Small intestine (tissue), 7 donors: ENCODE data around the gene EGFL7. TPM values are rescaled to one million over a fixed set of nuclear protein-coding genes. Genes with fewer than 3 reads are reported as not detected.

ENCODE experiments used
- DNase-seq, 2 donors: peaks; one replicate each; pipeline versions ENCODE4 v3.0.0 to v3.0.0-alpha.2; 2013
- FAIRE-seq: peaks from 2 replicates; lab custom pipeline; 2012; peaks lifted over from hg19 to GRCh38; lab: Jason Lieb, UNC
- H3K27ac ChIP-seq, 3 donors: one replicate each; pipeline ENCODE4 v1.5.1; 2013; ENCODE audit warnings: low read length in 2 of 3, mild to moderate bottlenecking in 2 of 3, control low read depth in 1 of 3, inconsistent platforms in 1 of 3, low read depth in 1 of 3, moderate library complexity in 1 of 3
- H3K27me3 ChIP-seq, 3 donors: one replicate each; pipeline ENCODE4 v1.6.1; 2013; ENCODE audit warnings: low read length in 3 of 3, inconsistent platforms in 1 of 3; ENCODE audit not compliant: control insufficient read depth in 3 of 3, insufficient read depth in 3 of 3
- H3K36me3 ChIP-seq, 3 donors: one replicate each; pipeline ENCODE4 v1.6.1; 2013; ENCODE audit warnings: low read length in 3 of 3, inconsistent platforms in 1 of 3, low read depth in 1 of 3, mild to moderate bottlenecking in 1 of 3, moderate library complexity in 1 of 3; ENCODE audit not compliant: control insufficient read depth in 3 of 3, insufficient read depth in 2 of 3
- H3K4me1 ChIP-seq, 3 donors: one replicate each; pipeline ENCODE4 v1.6.1; 2013; ENCODE audit warnings: low read length in 2 of 3, inconsistent platforms in 1 of 3, low read depth in 1 of 3, mild to moderate bottlenecking in 1 of 3, moderate library complexity in 1 of 3; ENCODE audit not compliant: control insufficient read depth in 3 of 3, insufficient read depth in 2 of 3
- H3K4me3 ChIP-seq, 3 donors: one replicate each; pipeline ENCODE4 v1.5.1; 2013; ENCODE audit warnings: low read length in 3 of 3, control low read depth in 1 of 3, inconsistent platforms in 1 of 3, low read depth in 1 of 3, mild to moderate bottlenecking in 1 of 3, moderate library complexity in 1 of 3
- H3K9me3 ChIP-seq, 2 donors: one replicate each; pipeline ENCODE4 v1.6.1; 2013; ENCODE audit warnings: low read depth in 1 of 2, low read length in 1 of 2; ENCODE audit not compliant: control insufficient read depth in 2 of 2, insufficient read depth in 1 of 2
- WGBS, 3 donors: extraction: QIAGEN DNeasy Blood & Tissue Kit; methylation state at CpG; one replicate each; pipeline ENCODE4 v1.1.7; 2013; 5-methylcytosine and 5-hydroxymethylcytosine counted together
- polyA plus RNA-seq, 4 donors: library from polyadenylated mRNA; stranded (reverse) in 3 of 4; unstranded in 1 of 4; fragments of 200-250 nt in 3 of 4; fragments of 120-200 nt in 1 of 4; gene quantifications; one replicate each; pipeline versions ENCODE4 v1.2.1 to v1.2.3, GENCODE V29; 2013
- donor health status: healthy with polysubstance abuse.
- donor health status: control.
- donor health status: control.
- donor health status: Bipolar disorder and iron deficiency.
- donor health status: healthy.

Gene EGFL7
- polyA plus RNA-seq, 4 donors, result 15.4 to 114 (median 34.6) TPM

DNA sequence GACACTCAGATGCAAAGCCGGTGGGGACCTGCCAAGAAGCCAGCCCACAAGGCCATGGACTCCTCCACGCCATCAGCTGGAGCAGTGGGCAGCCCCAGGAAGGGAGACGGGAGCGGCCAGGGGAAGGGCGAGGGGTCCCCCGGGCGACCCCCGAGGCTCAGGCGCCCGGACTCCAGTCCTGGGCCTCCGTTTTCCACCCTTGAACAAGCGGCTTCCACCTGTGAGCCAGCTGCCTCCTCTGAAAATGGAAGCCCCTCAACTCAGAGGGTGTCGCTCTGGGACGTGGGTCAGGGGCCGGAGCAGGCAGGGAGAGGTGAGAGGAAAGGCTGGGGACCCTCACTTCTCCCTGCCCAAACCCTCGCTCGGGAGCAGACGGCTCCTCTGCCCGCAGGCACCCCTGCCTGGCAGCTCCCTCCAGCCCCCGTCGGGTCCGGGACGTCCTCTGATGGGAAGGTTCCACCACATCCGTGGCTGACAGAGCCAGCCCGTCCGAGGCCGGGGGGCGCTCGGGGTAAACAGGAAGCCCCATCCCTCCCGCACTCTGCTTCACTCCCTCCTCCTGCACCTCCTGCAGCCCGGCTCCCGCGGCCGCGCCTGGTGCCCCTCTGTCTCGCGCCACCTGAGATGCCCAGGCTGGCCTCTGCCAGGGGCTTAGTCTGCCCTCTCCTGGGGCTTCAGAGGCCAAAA lies 3.7 kb upstream of the EGFL7 start:
- H3K27me3 ChIP-seq, result peaks cover 7 to 39% (median 17%) of the 10 kb centered on the region in 3 donors
- no peak for DNase-seq
- peak overlapping the region in 1 of 3 donors; percentile 83 for H3K27ac ChIP-seq
- WGBS, 3 donors, result 37 to 53% (median 40%) methylated on average over 28 to 37 of the region's 37 CpGs
- H3K4me3 ChIP-seq, result no peak overlapping the region
- no peaks in the 10 kb centered on the region for H3K9me3 ChIP-seq
- H3K36me3 ChIP-seq, result no peaks in the 10 kb centered on the region
- FAIRE-seq, result no peak
- H3K4me1 ChIP-seq, result peaks cover 0 to 12% (median 3%) of the 10 kb centered on the region in 3 donors

DNA sequence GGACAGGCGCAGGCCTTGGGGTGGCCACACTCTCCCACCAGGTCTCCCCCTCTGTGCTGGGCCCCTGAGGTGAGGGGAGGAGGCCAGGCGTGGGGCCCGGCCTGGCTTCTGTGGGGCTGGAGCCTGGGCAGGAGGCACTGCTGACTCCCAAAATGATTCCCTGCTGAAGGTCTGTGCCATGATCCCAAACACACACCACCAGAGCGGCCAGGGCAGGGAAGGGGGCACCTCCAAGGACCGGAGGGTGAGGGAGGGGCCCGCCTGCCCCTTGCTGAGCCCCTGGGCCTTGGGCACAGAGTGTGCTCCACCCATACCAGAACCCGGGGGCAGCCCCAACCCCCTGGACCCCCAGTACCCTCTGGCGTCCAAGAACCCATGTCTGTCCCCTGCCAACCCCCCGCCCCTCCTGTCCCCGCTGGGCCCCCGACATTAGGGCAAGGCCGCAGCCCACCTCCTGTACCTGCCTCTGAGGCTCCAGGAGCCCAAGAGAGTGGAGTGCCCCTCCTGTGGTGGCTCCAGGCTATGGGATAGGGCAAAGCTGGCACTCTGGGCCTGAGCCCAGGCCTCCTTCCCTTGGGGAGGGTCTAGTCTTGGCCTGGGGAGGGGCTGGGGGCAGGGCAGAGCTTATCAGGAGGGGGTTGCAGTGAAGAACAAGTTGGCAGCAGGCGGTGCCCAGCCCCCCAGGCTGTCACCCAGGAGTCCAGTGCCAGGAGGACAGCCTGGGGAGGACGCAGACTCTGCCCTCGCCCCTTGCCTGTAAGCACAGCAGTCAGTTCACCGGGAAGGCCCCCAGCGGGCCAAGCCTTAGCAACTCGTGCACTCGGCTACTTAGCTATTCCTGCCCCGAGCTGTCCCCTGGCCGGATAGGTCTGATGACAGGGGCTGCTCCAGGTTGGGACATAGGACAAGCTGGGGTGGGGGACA lies 2.6 kb upstream of the EGFL7 start:
- WGBS, 3 donors, result 65 to 75% (median 69%) methylated on average over 20 to 21 of the region's 21 CpGs
- no peaks in the 10 kb centered on the region for H3K9me3 ChIP-seq
- DNase-seq, result no peak
- H3K27ac ChIP-seq, result peak overlapping the region in 1 of 3 donors; percentile 83
- H3K4me3 ChIP-seq, result no peak overlapping the region
- H3K36me3 ChIP-seq, result peaks cover 0 to 4% (median 0%) of the 10 kb centered on the region in 3 donors
- FAIRE-seq, result no peak
- peaks cover 11 to 47% (median 16%) of the 10 kb centered on the region in 3 donors for H3K27me3 ChIP-seq
- H3K4me1 ChIP-seq, result peaks cover 0 to 16% (median 3%) of the 10 kb centered on the region in 3 donors

DNA sequence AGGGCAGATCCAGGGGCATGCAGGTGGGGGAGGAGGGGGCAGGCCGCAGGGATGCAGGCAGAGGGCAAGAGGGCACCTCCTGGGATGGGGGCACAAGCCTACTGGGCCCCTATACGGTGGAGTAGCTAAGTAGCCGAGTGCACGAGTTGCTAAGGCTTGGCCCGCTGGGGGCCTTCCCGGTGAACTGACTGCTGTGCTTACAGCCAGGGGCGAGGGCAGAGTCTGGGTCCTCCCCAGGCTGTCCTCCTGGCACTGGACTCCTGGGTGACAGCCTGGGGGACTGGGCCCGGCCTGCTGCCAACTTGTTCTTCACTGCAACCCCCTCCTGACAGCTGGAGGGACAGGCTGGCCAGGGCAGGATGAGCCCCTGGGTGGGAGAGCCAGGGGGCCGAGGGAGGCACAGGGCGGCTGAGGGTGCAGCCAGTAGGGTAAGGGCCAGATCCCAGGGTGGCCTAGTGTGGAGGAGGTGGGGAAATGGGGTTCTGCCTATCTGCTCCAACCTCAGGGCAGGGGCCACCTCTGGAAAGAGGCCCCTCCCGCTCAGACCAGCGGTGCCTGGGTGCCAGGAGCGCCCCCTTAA lies 1.7 kb upstream of the EGFL7 start:
- DNase-seq (no peak), FAIRE-seq (no peak)
- peaks cover 0 to 14% (median 3%) of the 10 kb centered on the region in 3 donors for H3K4me1 ChIP-seq
- peaks cover 0 to 5% (median 0%) of the 10 kb centered on the region in 3 donors for H3K36me3 ChIP-seq
- peaks cover 11 to 48% (median 13%) of the 10 kb centered on the region in 3 donors for H3K27me3 ChIP-seq
- 66 to 70% (median 67%) methylated on average over 12 to 13 of the region's 13 CpGs for WGBS, 3 donors
- no peaks in the 10 kb centered on the region for H3K9me3 ChIP-seq
- peak overlapping the region in 1 of 3 donors; percentile 83 for H3K27ac ChIP-seq
- no peak overlapping the region for H3K4me3 ChIP-seq

DNA sequence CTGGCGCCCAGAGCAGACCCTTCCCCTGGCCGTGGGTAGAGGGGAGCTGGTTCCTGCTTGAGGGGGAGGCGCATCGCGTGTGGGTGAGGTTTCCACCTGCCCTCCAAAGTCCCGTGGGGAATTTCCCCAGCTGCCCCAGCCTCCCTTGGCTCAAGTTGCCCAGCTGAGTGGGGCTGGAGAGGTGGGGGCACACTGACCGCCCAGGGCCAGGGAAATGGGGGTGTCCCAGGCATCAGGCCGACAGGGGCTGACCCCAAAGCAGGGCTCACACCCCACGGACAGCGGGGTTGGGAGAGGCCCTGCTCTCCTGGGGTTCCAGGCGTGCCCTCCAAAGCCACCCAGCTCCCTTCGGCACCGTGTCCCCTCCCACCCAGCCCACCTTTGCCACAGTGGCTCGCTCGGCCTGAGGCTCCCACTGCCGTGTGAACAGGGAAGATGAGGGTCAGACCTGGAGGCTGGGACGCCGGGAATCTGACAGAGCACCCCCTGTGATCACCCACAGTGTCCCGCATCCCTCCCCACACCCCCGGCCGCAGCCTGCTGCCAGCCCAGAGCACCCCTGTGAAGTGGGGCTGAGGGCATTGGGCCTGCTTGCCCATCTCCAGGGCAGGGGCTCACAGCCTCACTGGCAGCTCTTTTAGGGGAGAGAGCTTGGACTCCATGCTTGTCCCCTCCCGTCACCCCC lies 933 bp upstream of the EGFL7 start:
- Histone ChIP-seq H3K27ac (peak overlapping the region in 1 of 3 donors; percentile 80), H3K4me1 (peaks cover 0 to 14% (median 3%) of the 10 kb centered on the region in 3 donors), H3K27me3 (peaks cover 10 to 50% (median 13%) of the 10 kb centered on the region in 3 donors), H3K9me3 (no peaks in the 10 kb centered on the region), H3K4me3 (no peak overlapping the region), H3K36me3 (peaks cover 0 to 5% (median 0%) of the 10 kb centered on the region in 3 donors)
- DNase-seq (no peak), FAIRE-seq (no peak)
- WGBS, 3 donors, result 70 to 78% (median 71%) methylated on average over 20 to 22 of the region's 22 CpGs

DNA sequence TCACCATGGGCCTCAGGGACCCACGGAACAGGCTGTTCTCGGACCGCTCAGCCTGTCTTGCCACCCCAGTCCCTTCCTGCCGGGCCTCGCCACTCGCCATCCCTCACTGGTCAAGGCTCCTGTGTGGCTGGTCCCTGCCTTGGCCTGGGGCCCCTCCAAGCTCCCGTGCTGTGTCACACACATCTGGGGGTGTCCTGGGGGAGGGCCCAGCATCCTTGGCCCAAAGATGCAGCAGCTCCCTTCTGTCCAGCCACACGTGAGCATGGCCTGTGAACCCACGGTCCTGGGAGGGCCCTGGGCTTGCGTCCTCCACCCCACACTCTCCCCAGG lies 425 bp upstream of the EGFL7 start:
- Histone ChIP-seq H3K27ac (peak overlapping the region in 1 of 3 donors; percentile 80), H3K4me3 (no peak overlapping the region), H3K4me1 (peaks cover 0 to 14% (median 3%) of the 10 kb centered on the region in 3 donors), H3K36me3 (peaks cover 0 to 5% (median 0%) of the 10 kb centered on the region in 3 donors), H3K27me3 (peaks cover 9 to 47% (median 10%) of the 10 kb centered on the region in 3 donors), H3K9me3 (no peaks in the 10 kb centered on the region)
- FAIRE-seq, result no peak
- DNase-seq, result no peak
- 65 to 71% (median 70%) methylated on average over 10 of the region's 10 CpGs for WGBS, 3 donors

DNA sequence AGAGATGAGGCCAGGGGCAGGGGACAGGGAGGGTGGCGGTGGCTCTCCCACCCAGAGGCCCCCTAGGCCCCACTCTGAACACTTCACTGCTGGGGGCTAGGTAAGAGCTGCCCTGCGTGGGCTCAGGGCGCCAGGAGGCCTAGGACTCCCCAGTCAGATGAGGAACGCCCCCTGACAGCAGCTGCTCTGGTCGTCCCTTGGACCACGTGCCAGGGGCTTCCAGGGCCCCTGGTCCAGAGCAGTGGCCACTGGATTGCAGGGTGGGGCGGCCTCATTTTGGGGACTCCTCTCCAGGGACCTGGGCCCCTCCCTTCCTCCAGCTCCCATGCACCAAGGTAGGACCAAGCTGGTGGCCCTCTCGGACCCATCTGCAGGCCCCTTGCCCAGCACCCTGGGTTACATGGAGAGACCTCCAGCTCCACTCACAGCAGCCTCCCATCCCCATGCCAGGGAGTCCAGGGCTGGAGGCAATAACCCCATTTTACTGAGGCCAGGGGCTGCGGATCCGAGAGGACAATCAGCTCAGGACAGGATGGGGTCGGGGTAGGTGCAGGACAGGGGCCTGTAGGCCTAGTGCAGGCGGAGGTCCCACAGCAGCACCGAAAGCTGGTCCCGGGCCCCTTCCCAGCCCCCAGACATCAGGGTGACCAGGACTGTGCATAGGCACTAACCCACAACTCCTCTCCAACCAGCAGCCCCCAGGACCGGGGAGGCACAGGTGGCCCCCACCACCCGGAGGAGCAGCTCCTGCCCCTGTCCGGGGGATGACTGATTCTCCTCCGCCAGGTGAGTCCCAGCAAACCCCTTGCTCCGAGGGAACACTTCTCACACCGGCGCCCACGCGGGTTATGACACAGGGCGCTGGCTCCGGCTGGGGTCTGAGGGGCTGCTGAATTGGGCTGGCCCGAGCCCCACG lies 1.5 kb downstream of the EGFL7 start:
- DNase-seq (no peak), FAIRE-seq (no peak)
- Histone ChIP-seq H3K9me3 (no peaks in the 10 kb centered on the region), H3K4me3 (peak overlapping the region; percentile 20 to 53 (median 46)), H3K27me3 (peaks cover 2 to 28% (median 10%) of the 10 kb centered on the region in 3 donors), H3K27ac (peak overlapping the region in 1 of 3 donors; percentile 80), H3K4me1 (peaks cover 0 to 10% (median 0%) of the 10 kb centered on the region in 3 donors), H3K36me3 (peaks cover 0 to 12% (median 0%) of the 10 kb centered on the region in 3 donors)
- WGBS, 3 donors, result 78 to 80% (median 79%) methylated on average over 27 of the region's 27 CpGs

DNA sequence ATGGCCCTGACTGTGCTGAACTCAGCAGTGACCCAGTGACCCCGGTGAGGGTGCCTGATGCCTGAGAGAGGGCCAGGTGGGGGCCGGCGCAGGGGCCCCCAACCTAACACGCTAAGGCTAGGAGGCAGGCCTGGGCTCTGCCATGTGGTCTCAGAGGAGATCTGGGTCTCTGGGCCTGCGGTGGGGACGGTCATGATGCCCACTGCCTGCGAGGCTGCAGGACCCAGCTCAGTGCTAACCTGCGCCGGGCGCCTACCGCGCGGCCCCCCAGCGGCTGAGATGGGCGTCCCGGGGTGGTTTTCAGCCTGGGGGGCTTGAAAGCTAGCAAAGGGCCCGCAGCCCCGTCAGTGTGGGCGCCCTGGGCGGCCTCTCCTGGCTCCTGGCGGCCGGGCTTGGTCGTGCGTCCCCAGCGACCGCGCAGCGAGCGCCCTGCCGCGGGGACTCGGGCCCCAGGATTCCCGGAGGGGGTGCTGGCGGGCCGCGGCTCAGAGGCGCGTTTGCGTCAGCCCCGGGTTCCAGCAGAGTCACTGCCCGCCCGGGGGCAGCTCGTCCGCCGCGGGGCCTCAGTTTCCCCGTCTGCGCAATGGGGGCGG lies 2.5 kb downstream of the EGFL7 start:
- Histone ChIP-seq H3K9me3 (no peaks in the 10 kb centered on the region), H3K4me3 (peak overlapping the region in 2 of 3 donors; percentile 46 to 53), H3K4me1 (peaks cover 0 to 11% (median 0%) of the 10 kb centered on the region in 3 donors), H3K36me3 (peaks cover 0 to 16% (median 0%) of the 10 kb centered on the region in 3 donors), H3K27me3 (peaks cover 2 to 24% (median 10%) of the 10 kb centered on the region in 3 donors), H3K27ac (peak overlapping the region in 1 of 3 donors; percentile 80)
- WGBS, 3 donors, result 7 to 9% (median 8%) methylated on average over 29 to 49 of the region's 49 CpGs
- DNase-seq, result peak in 1 of 2 donors; percentile 64
- FAIRE-seq, result no peak
